22Rv1 (cell line): ENCODE measurements around the gene ATXN7L1.
A peak's percentile ranks its signal among the peaks of the same experiment; 100 is the strongest.

Source experiments
- H3K27ac ChIP-seq: fragments of 450-650 bp; 2 replicates; pipeline ENCODE4 v1.5.1; 2017
- CTCF ChIP-seq: fragments of 450-650 bp; IDR thresholded peaks from 2 replicates; pipeline ENCODE4 v1.5.1; 2017; ENCODE audit warnings: mild to moderate bottlenecking
- ZFX ChIP-seq: fragments of 450-650 bp; IDR thresholded peaks from 2 replicates; pipeline ENCODE4 v1.6.1; 2017; ENCODE audit warnings: antibody characterized with exemption, borderline replicate concordance

ATXN7L1 gene

DNA sequence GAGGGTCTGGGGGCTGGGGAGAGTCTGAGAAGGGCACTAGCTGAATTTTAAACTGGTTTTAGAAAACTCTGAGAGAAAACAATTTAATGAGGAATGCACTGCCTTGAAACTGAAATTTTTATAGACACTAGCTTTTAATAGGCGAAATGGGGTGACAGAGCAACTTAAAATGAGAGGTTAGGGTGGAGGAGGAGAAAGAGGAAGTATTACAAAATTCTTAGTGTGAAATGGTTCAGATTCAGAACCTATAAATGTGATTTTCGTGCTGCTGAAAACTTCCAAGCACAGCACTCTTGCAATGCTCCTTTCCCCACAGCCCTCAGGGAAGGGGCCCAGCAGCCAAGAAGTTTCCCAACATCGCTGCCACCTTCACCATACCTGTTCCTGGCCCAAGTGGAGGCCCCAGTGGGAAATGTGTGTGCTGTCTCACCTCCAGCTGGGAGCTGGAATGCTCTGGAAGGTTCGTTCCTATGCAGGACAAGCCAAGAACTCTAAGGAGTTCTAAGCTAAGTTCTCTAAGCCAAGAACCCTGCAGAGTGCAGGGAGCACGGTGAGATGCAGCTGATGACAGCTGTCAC is 60.0 kb downstream of the ATXN7L1 start:
- no peak for TF ChIP-seq CTCF
- TF ChIP-seq ZFX, result no peak
- peak overlapping the region; percentile 31 for H3K27ac ChIP-seq

DNA sequence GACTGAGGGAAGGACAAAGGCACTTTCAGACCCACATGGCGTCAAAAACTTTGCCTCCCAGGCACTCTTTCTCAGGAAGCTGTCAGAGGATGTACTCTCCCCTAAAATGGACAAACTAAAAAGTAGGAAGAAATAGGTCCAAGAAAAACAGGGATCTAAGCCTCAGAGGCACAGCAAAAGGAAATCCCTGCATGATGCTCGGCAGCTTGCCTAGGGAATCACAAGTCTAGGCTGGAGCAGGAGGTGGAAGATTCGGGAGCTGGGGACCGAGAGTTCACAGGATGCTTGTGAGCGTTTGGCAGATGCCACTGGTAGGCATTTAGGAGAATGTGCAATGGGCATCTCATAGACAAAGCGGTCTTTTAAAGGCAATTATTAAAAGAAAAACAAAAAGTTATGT is 60.8 kb downstream of the ATXN7L1 start:
- no peak for TF ChIP-seq CTCF
- TF ChIP-seq ZFX, result no peak

DNA sequence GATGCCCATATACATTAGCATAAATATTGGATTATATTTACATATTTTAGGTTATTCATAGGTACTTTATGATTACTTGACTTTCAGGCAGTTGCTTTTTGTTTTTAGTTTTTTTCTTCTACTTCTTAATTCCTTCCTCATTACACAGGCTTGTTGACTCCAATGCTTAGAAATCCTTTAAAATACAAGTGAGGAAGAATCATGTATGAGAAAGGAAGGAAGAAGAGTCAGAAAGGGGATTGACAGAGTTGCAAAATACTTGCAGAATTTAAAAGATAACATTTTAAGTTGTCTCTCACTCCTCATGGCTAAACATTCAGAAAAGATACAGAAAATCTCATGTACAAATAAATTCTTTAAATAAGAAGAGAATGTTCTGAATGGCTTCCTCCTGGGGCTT is 61.9 kb downstream of the ATXN7L1 start:
- TF ChIP-seq ZFX (no peak), CTCF (no peak)
- H3K27ac ChIP-seq, result no peak overlapping the region

More for the DNA sequence above, 60.8 kb downstream of the ATXN7L1 start:
- H3K27ac ChIP-seq, result no peak overlapping the region

GRCh38 chr7:105811189-105811847 is 65.1 kb downstream of the ATXN7L1 start:
- H3K27ac ChIP-seq, result no peak overlapping the region
- TF ChIP-seq CTCF (no peak), ZFX (no peak)

GRCh38 chr7:105810556-105810955 is 65.8 kb downstream of the ATXN7L1 start:
- no peak for TF ChIP-seq ZFX
- no peak for TF ChIP-seq CTCF
- H3K27ac ChIP-seq, result no peak overlapping the region

DNA sequence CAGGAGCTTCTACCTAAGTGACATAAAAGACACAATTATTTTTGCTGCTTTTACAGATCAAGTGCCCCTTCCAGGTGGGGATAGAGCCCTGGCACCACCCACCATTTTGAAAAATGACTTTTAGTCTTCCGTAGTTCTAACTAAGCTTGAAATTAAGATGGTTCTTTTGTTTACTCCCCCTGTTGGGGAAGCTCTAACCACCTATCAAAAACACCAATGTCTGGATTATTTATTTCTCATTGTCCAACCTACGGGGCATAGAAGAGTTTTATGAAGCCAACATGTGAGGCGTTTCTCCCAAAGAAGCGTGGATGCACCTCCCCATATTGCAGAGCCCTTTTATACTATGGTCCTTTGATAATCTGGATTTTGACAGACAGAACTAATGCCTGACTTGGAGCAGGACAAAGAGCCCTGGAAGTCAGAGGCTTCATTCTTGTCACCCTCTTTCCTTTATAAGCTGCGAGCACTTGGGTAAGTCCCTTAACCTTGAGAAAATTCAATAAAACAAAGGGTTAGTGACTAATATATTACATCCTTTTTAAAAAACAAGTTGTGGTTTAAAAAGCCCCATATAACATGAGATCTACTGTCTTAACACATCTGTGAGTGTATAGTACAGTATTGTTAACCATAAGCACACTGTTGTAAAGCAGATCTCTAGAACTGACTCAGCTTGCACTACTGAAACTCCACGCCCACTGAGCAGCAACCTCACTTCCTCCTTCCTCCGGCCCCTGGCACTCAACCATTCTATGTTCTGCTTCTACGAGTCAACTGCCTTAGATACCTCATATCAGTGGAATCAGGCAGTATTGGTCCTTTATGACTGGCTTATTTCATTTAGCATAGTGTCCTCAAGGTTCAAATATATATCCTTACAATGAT is 67.5 kb downstream of the ATXN7L1 start:
- no peak overlapping the region for H3K27ac ChIP-seq
- TF ChIP-seq ZFX (no peak), CTCF (no peak)
